GM06990 (cell line): ENCODE data around the gene SUB1.

Experiments used
- DNase-seq: peaks from one replicate; pipeline ENCODE4 v3.0.0-alpha.2; 2011; ENCODE audit not compliant: insufficient read length; ENCODE audit errors: extremely low read depth
- H3K27me3 ChIP-seq: replicated peaks from 2 replicates; pipeline ENCODE4 v1.6.0; 2011; ENCODE audit warnings: low read length; ENCODE audit not compliant: control insufficient read depth, insufficient read depth
- H3K36me3 ChIP-seq: 2 replicates; pipeline ENCODE4 v1.5.1; 2011; ENCODE audit warnings: low read length; ENCODE audit not compliant: control insufficient read depth, insufficient read depth
- H3K4me3 ChIP-seq: replicated peaks from 2 replicates; pipeline ENCODE4 v1.5.1; 2011; ENCODE audit warnings: low read depth, mild to moderate bottlenecking, control low read depth, low read length
- CTCF ChIP-seq: IDR thresholded peaks from 2 replicates; pipeline ENCODE4 v1.5.1; 2011; ENCODE audit warnings: low read length, control low read depth, mild to moderate bottlenecking, inconsistent platforms; ENCODE audit not compliant: insufficient read depth, poor library complexity, severe bottlenecking

Gene SUB1

GRCh38 chr5:32651088-32651487 is 65.7 kb downstream of the SUB1 start:
- Histone ChIP-seq H3K4me3 (no peak overlapping the region), H3K27me3 (no peaks in the 10 kb centered on the region), H3K36me3 (no peaks in the 10 kb centered on the region)
- TF ChIP-seq CTCF = no peak
- no peak for DNase-seq

- H3K27me3 ChIP-seq = no peaks in the 10 kb centered on the region
- H3K36me3 ChIP-seq = no peaks in the 10 kb centered on the region
- no peak for TF ChIP-seq CTCF
- DNase-seq = no peak
- no peak overlapping the region for H3K4me3 ChIP-seq
Observed at GRCh38 chr5:32651638-32652037, 66.3 kb downstream of the SUB1 start.
